ENCODE results near the gene GNA15. TPM values are rescaled to one million over a fixed set of nuclear protein-coding genes. Genes with fewer than 3 reads are reported as not detected.

The GNA15 gene
- total RNA-seq, 1 experiment from 2014 or later, result 0.22 TPM

DNA sequence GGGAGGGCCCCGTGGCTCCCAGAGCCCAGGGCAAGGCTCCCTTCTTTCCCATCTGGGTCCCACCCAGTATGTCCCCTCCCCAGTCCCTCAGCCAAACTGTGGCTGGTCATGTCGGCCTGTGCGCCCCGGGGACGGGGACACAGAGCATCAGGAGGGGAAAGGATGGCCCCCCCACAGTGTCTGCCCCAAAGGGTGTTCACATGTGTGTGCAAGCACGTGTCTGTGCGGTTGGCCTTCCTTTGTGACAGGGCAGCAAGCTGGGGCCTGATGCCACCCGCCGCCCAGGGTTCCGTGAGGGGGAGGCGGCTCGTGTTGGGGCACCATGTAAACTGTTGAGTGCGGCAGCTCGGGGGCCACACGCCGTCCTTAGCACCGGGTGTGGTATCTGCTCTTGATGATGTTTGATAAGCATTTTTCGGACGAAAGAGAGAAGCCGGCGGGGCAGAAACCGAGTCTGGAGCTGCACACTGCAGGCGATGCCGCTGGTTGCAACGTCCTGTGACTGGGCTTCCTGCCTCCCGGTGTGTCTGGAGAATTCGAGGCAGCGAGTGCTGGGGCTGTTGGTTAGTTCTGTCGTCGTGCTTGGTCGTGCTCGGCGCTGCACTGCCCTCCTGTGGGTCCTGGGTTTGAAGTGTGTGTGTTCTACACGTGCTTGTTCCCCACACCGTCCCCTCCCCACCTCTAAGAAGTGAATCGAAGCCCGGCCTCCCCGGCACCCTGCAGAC lies 23.3 kb upstream of the GNA15 start:
- Mint-ChIP-seq H3K4me1 (peaks cover 19% of the 10 kb centered on the region), H3K9me3 (no peaks in the 10 kb centered on the region), H3K4me3 (no peak overlapping the region), H3K36me3 (0 out of 2 replicates have a peak, but pooled peaks cover 2% of the 10 kb centered on the region), H3K27me3 (ENCODE audit: low read depth) (no peaks in the 10 kb centered on the region), H3K27ac (peak overlapping the region; percentile 74; the same call in 1 of the 2 replicates)
- ATAC-seq (no peak), DNase-seq (ENCODE audit: low spot score) (no peak)
- TF ChIP-seq HMGA2 (CRISPR knock-in tag; IDR thresholded peaks at IDR 0.05) (no peak), OVOL2 (CRISPR knock-in tag; IDR thresholded peaks at IDR 0.05; ENCODE audit: borderline replicate concordance) (no peak), SMAD3 (CRISPR knock-in tag; IDR thresholded peaks at IDR 0.05; ENCODE audit: borderline replicate concordance) (no peak), TP53 (CRISPR knock-in tag; IDR thresholded peaks at IDR 0.05) (no peak), TEAD1 (CRISPR knock-in tag; IDR thresholded peaks at IDR 0.05) (no peak), TCF7 (CRISPR knock-in tag; IDR thresholded peaks at IDR 0.05; ENCODE audit: low read depth) (no peak)
- TF ChIP-seq, protein P1, sequence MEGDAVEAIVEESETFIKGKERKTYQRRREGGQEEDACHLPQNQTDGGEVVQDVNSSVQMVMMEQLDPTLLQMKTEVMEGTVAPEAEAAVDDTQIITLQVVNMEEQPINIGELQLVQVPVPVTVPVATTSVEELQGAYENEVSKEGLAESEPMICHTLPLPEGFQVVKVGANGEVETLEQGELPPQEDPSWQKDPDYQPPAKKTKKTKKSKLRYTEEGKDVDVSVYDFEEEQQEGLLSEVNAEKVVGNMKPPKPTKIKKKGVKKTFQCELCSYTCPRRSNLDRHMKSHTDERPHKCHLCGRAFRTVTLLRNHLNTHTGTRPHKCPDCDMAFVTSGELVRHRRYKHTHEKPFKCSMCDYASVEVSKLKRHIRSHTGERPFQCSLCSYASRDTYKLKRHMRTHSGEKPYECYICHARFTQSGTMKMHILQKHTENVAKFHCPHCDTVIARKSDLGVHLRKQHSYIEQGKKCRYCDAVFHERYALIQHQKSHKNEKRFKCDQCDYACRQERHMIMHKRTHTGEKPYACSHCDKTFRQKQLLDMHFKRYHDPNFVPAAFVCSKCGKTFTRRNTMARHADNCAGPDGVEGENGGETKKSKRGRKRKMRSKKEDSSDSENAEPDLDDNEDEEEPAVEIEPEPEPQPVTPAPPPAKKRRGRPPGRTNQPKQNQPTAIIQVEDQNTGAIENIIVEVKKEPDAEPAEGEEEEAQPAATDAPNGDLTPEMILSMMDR (IDR thresholded peaks at IDR 0.05), result no peak
- ChIA-PET CTCF (interaction anchor here (1.0 to 2.0 kb wide), 4 partner anchors 9 to 162 kb away, joined by 5 to 11 read pairs (median 8); no protein-coding TSS in a partner anchor), POLR2A (no interaction called here)

DNA sequence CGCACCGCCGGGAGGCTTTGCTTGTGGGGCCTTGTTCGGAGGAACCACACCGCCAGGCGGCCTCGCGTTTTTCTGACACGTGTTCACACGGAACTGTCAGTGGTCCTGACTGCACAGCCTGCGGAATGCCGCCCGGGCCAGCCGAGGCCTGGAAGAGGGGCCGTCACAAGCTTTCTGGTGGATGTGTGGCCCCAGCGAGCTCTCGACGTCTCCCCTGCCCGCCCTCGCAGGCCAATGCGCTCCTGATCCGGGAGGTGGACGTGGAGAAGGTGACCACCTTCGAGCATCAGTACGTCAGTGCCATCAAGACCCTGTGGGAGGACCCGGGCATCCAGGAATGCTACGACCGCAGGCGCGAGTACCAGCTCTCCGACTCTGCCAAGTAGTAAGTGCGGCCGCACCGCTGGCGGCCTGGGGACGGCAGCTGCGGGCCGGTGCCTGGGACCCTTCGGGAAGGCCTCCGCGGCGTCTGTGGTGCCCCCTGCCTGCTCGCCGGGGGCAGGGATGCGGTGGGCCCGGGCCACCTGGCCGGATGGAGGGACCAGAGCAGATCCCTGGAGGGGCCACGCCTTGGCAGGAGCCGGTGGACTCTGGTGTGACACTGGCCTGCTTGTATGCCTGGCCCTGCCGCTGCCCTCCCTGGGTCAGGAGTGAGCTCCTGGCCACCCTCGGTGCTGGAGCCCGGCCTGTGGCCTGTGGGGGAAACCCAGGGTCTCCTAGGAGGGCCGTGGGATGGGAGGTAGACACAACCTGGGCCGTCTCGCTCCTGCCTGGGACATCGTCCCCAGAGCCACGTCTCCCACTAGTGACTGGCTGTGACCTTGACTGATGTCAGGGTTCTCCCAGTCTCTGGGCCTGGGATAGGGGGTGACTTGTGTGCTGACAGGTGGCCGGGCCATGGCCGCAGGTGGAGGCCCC lies 22.5 kb upstream of the GNA15 start:
- no peak for DNase-seq (ENCODE audit: low spot score)
- no peak for ATAC-seq
- Mint-ChIP-seq H3K4me3 (no peak overlapping the region), H3K36me3 (0 out of 2 replicates have a peak, but pooled peaks cover 2% of the 10 kb centered on the region), H3K27me3 (ENCODE audit: low read depth) (no peaks in the 10 kb centered on the region), H3K27ac (no peak overlapping the region; the same call in 1 of the 2 replicates), H3K9me3 (no peaks in the 10 kb centered on the region), H3K4me1 (peaks cover 11% of the 10 kb centered on the region)
- POLR2A ChIA-PET, result no interaction called here
- TF ChIP-seq JAZF1 (CRISPR knock-in tag; IDR thresholded peaks at IDR 0.05), result no peak
- TF ChIP-seq ZNF423 (CRISPR knock-in tag; IDR thresholded peaks at IDR 0.05), result no peak
- CTCF ChIA-PET, result interaction anchor here (0.6 to 2.0 kb wide), 5 partner anchors 9 to 163 kb away, joined by 3 to 11 read pairs (median 8); no protein-coding TSS in a partner anchor

DNA sequence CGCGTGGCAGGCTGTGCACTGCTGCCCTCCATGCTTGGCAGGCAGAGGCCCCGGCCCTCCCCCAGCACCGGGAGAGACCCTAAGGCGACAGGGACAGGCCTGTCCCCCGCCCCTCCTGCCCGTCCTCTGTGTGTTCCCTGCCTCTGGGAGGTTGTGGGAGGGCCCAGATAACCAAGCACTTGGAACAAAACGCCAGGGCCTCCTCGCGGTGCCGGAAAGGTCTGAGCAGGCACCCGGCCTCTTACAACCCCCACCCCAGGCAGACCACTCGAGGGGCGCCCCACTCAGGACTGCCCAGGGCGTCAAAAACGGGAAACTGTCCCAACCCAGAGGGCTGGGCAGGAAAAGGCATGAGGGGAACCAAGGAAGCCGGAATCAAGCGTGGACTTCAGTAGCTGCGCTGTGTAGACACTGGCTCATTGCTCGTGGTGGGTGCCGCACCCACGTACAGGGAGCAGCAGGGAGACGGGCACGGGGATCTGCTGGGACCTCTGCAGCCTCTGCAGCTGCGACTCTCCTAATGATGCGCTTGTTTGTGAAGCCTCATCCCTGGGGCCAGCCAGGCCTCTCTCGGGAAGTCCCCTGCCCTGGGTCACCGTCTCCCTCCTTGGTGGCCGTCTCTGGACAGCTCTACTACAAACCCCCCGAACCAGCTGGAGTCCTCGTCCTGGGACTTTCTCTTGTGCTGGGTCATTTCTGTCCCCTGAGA lies 21.7 kb upstream of the GNA15 start:
- H3K4me1 Mint-ChIP-seq, result peaks cover 6% of the 10 kb centered on the region; the same call in 1 of the 2 replicates
- H3K4me3 Mint-ChIP-seq, result no peak overlapping the region
- CTCF ChIA-PET, result interaction anchor here (1.5 to 2.0 kb wide), 2 partner anchors 10 to 12 kb away, joined by 8 to 11 read pairs; no protein-coding TSS in a partner anchor
- H3K36me3 Mint-ChIP-seq, result 0 out of 2 replicates have a peak, but pooled peaks cover 2% of the 10 kb centered on the region
- no peaks in the 10 kb centered on the region for H3K9me3 Mint-ChIP-seq
- POLR2A ChIA-PET, result no interaction called here
- no peaks in the 10 kb centered on the region for H3K27me3 Mint-ChIP-seq (ENCODE audit: low read depth)
- no peak for DNase-seq (ENCODE audit: low spot score)
- ATAC-seq, result no peak
- H3K27ac Mint-ChIP-seq, result no peak overlapping the region
- no peak for TF ChIP-seq ZBTB21 (CRISPR knock-in tag; IDR thresholded peaks at IDR 0.05; ENCODE audit: borderline replicate concordance)
- TF ChIP-seq CBFB (CRISPR knock-in tag; IDR thresholded peaks at IDR 0.05; ENCODE audit: low read depth), result no peak
- TF ChIP-seq, protein P2, sequence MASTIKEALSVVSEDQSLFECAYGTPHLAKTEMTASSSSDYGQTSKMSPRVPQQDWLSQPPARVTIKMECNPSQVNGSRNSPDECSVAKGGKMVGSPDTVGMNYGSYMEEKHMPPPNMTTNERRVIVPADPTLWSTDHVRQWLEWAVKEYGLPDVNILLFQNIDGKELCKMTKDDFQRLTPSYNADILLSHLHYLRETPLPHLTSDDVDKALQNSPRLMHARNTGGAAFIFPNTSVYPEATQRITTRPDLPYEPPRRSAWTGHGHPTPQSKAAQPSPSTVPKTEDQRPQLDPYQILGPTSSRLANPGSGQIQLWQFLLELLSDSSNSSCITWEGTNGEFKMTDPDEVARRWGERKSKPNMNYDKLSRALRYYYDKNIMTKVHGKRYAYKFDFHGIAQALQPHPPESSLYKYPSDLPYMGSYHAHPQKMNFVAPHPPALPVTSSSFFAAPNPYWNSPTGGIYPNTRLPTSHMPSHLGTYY (CRISPR knock-in tag; IDR thresholded peaks at IDR 0.05), result no peak
- no peak for TF ChIP-seq GRHL2 (CRISPR knock-in tag; IDR thresholded peaks at IDR 0.05; ENCODE audit: insufficient replicate concordance, severe bottlenecking)
- TF ChIP-seq HMGA2 (CRISPR knock-in tag; IDR thresholded peaks at IDR 0.05), result no peak
- TF ChIP-seq, protein P1 (IDR thresholded peaks at IDR 0.05), result no peak
- TF ChIP-seq NR1H2 (CRISPR knock-in tag; IDR thresholded peaks at IDR 0.05), result no peak
- no peak for TF ChIP-seq TP53 (CRISPR knock-in tag; IDR thresholded peaks at IDR 0.05)
- TF ChIP-seq, protein P3, sequence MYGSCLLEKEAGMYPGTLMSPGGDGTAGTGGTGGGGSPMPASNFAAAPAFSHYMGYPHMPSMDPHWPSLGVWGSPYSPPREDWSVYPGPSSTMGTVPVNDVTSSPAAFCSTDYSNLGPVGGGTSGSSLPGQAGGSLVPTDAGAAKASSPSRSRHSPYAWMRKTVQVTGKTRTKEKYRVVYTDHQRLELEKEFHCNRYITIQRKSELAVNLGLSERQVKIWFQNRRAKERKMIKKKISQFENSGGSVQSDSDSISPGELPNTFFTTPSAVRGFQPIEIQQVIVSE (CRISPR knock-in tag; IDR thresholded peaks at IDR 0.05; ENCODE audit: borderline replicate concordance), result no peak
- TF ChIP-seq, protein P4, sequence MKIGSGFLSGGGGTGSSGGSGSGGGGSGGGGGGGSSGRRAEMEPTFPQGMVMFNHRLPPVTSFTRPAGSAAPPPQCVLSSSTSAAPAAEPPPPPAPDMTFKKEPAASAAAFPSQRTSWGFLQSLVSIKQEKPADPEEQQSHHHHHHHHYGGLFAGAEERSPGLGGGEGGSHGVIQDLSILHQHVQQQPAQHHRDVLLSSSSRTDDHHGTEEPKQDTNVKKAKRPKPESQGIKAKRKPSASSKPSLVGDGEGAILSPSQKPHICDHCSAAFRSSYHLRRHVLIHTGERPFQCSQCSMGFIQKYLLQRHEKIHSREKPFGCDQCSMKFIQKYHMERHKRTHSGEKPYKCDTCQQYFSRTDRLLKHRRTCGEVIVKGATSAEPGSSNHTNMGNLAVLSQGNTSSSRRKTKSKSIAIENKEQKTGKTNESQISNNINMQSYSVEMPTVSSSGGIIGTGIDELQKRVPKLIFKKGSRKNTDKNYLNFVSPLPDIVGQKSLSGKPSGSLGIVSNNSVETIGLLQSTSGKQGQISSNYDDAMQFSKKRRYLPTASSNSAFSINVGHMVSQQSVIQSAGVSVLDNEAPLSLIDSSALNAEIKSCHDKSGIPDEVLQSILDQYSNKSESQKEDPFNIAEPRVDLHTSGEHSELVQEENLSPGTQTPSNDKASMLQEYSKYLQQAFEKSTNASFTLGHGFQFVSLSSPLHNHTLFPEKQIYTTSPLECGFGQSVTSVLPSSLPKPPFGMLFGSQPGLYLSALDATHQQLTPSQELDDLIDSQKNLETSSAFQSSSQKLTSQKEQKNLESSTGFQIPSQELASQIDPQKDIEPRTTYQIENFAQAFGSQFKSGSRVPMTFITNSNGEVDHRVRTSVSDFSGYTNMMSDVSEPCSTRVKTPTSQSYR (CRISPR knock-in tag; IDR thresholded peaks at IDR 0.05), result no peak
- TF ChIP-seq SMAD3 (CRISPR knock-in tag; IDR thresholded peaks at IDR 0.05; ENCODE audit: borderline replicate concordance), result no peak
- TF ChIP-seq SOX15 (CRISPR knock-in tag; IDR thresholded peaks at IDR 0.05), result no peak
- TF ChIP-seq RORB (CRISPR knock-in tag; IDR thresholded peaks at IDR 0.05), result no peak

All from WTC11 (cell line).